ENCODE results near the gene SETD1B. TPM values are rescaled to one million over a fixed set of nuclear protein-coding genes. Genes with fewer than 3 reads are reported as not detected.

Gene SETD1B
- total RNA-seq, 2 donors from 2014 or later: 19.2 to 27.5 TPM

- no peak for DNase-seq (ENCODE audit: low spot score)
- H3K36me3 ChIP-seq: peaks cover 23 to 25% of the 10 kb centered on the region in 2 donors
- no peak for TF ChIP-seq POLR2AphosphoS5 (IDR thresholded peaks at IDR 0.05)
- TF ChIP-seq CTCF (IDR thresholded peaks at IDR 0.05): no peak
- no peak for TF ChIP-seq POLR2A (IDR thresholded peaks at IDR 0.05)
- H3K27me3 ChIP-seq (replicated peaks; ENCODE audit: insufficient read depth): no peaks in the 10 kb centered on the region
- H3K4me3 ChIP-seq: no peak overlapping the region
- intact Hi-C loops (cut with DNase I): no loop called here
- no peaks in the 10 kb centered on the region for H3K9me3 ChIP-seq
- H3K4me1 ChIP-seq (replicated peaks): no peaks in the 10 kb centered on the region
- WGBS: 84% methylated on average over 39 of the region's 39 CpGs
- H3K27ac ChIP-seq: no peak overlapping the region
Observed at GRCh38 chr12:121822393-121823100, 18.7 kb downstream of the SETD1B start.

- no peak overlapping the region for H3K4me3 ChIP-seq
- H3K9me3 ChIP-seq: no peaks in the 10 kb centered on the region
- intact Hi-C loops (cut with DNase I): no loop called here
- TF ChIP-seq POLR2AphosphoS5 (IDR thresholded peaks at IDR 0.05): no peak
- no peak for TF ChIP-seq CTCF (IDR thresholded peaks at IDR 0.05)
- no peak for TF ChIP-seq POLR2A (IDR thresholded peaks at IDR 0.05)
- no peak for DNase-seq (ENCODE audit: low spot score)
- peaks cover 17 to 25% of the 10 kb centered on the region in 2 donors for H3K36me3 ChIP-seq
- WGBS: 81% methylated on average over 36 of the region's 36 CpGs
- no peaks in the 10 kb centered on the region for H3K27me3 ChIP-seq (replicated peaks; ENCODE audit: insufficient read depth)
- no peak overlapping the region for H3K27ac ChIP-seq
- no peaks in the 10 kb centered on the region for H3K4me1 ChIP-seq (replicated peaks)
Observed at GRCh38 chr12:121823101-121823726, 19.4 kb downstream of the SETD1B start.

GRCh38 chr12:121823727-121824115 lies 19.9 kb downstream of the SETD1B start:
- no peaks in the 10 kb centered on the region for H3K9me3 ChIP-seq
- TF ChIP-seq POLR2A (IDR thresholded peaks at IDR 0.05) (no peak), POLR2AphosphoS5 (IDR thresholded peaks at IDR 0.05) (no peak), CTCF (IDR thresholded peaks at IDR 0.05) (no peak)
- 73% methylated on average over 12 of the region's 12 CpGs for WGBS
- H3K4me3 ChIP-seq: no peak overlapping the region
- H3K27me3 ChIP-seq (replicated peaks; ENCODE audit: insufficient read depth): no peaks in the 10 kb centered on the region
- DNase-seq (ENCODE audit: low spot score): no peak
- H3K27ac ChIP-seq: no peak overlapping the region
- no peaks in the 10 kb centered on the region for H3K4me1 ChIP-seq (replicated peaks)
- intact Hi-C loops (cut with DNase I): no loop called here
- H3K36me3 ChIP-seq: peaks cover 14 to 27% of the 10 kb centered on the region in 2 donors

- Histone ChIP-seq H3K27me3 (replicated peaks; ENCODE audit: insufficient read depth) (no peaks in the 10 kb centered on the region), H3K9me3 (no peaks in the 10 kb centered on the region), H3K27ac (no peak overlapping the region), H3K4me1 (replicated peaks) (no peaks in the 10 kb centered on the region), H3K4me3 (no peak overlapping the region), H3K36me3 (peaks cover 8 to 29% of the 10 kb centered on the region in 2 donors)
- TF ChIP-seq POLR2AphosphoS5 (IDR thresholded peaks at IDR 0.05): no peak
- no peak for TF ChIP-seq CTCF (IDR thresholded peaks at IDR 0.05)
- TF ChIP-seq POLR2A (IDR thresholded peaks at IDR 0.05): no peak
- no peak for DNase-seq (ENCODE audit: low spot score)
- intact Hi-C loops (cut with DNase I): no loop called here
- 87% methylated on average over 18 of the region's 18 CpGs for WGBS
Observed at GRCh38 chr12:121825041-121825523, 21.3 kb downstream of the SETD1B start.

All from prostate gland (tissue), 2 donors.